GM12892 (cell line): Measurements from ENCODE around the gene TFDP1.

Source experiments
- POLR2A ChIP-seq: IDR thresholded peaks from 2 replicates; pipeline ENCODE4 v1.6.1; 2011; ENCODE audit warnings: low read depth, low read length, control low read depth
- POLR2AphosphoS5 ChIP-seq: IDR thresholded peaks from 2 replicates; pipeline ENCODE4 v1.6.1; 2011; ENCODE audit warnings: low read depth, low read length, control low read depth
- TAF1 ChIP-seq: IDR thresholded peaks from 2 replicates; pipeline ENCODE4 v1.6.1; 2011; ENCODE audit warnings: low read depth, mild to moderate bottlenecking, control low read depth, low read length, borderline replicate concordance

- no peak for TF ChIP-seq TAF1
- no peak for TF ChIP-seq POLR2A
- no peak for TF ChIP-seq POLR2AphosphoS5
Measured at GRCh38 chr13:113650275-113650674, 65.7 kb downstream of the TFDP1 start.
